H1 (cell line): ENCODE data around the gene MAN2C1. TPM values are rescaled to one million over a fixed set of nuclear protein-coding genes. Genes with fewer than 3 reads are reported as not detected.
A peak's percentile ranks its signal among the peaks of the same experiment; 100 is the strongest.

Experiments used
- CTCF ChIA-PET: fragments of 300-600 bp; sonication (Branson Sonifier 250); formaldehyde crosslinking; loops from one replicate; lab custom pipeline; 2021; ENCODE audit not compliant: partially characterized antibody; lab: Charles Lee
- POLR2A ChIA-PET: fragments of 300-600 bp; sonication (Branson Sonifier 250); formaldehyde crosslinking; loops from one replicate; lab custom pipeline; 2021; ENCODE audit warnings: inconsistent platforms; ENCODE audit not compliant: partially characterized antibody; lab: Charles Lee
- DNase-seq, 2 experiments: peaks; one replicate each; pipeline versions ENCODE4 v3.0.0 to v3.0.0-alpha.2; 2010 to 2022; ENCODE audit warnings: low spot score in 2 of 2, low read depth in 1 of 2, mixed read lengths in 1 of 2
- FAIRE-seq: peaks from 2 replicates; lab custom pipeline; 2011; peaks lifted over from hg19 to GRCh38; lab: Jason Lieb, UNC
- H2AFZ ChIP-seq: 2 replicates; pipeline ENCODE4 v1.8.1; 2012; ENCODE audit warnings: low read length, inconsistent platforms
- H2AK5ac ChIP-seq: 2 replicates; pipeline ENCODE4 v1.6.1; 2013; ENCODE audit warnings: low read depth, low read length
- H2BK120ac ChIP-seq: replicated peaks from 2 replicates; pipeline ENCODE3; 2013; ENCODE audit warnings: low read depth, low read length, inconsistent platforms
- H2BK12ac ChIP-seq: 2 replicates; pipeline ENCODE4 v1.6.1; 2013; ENCODE audit warnings: low read depth, low read length
- H2BK15ac ChIP-seq: 2 replicates; pipeline ENCODE4 v1.6.1; 2013; ENCODE audit warnings: low read length
- H2BK20ac ChIP-seq: 2 replicates; pipeline ENCODE4 v1.6.1; 2013; ENCODE audit warnings: low read length
- H2BK5ac ChIP-seq: 2 replicates; pipeline ENCODE4 v1.6.1; 2013; ENCODE audit warnings: low read depth, low read length
- H3K14ac ChIP-seq: 2 replicates; pipeline ENCODE4 v1.6.1; 2013; ENCODE audit warnings: inconsistent platforms; ENCODE audit not compliant: insufficient read length
- H3K18ac ChIP-seq: 2 replicates; pipeline ENCODE4 v1.6.1; 2013; ENCODE audit warnings: low read length; ENCODE audit errors: extremely low read depth
- H3K23ac ChIP-seq: 2 replicates; pipeline ENCODE4 v1.6.1; 2013; ENCODE audit warnings: inconsistent platforms; ENCODE audit not compliant: insufficient read length
- H3K23me2 ChIP-seq: 2 replicates; pipeline ENCODE4 v1.6.1; 2013; ENCODE audit warnings: low read depth, low read length
- H3K27ac ChIP-seq: 2 replicates; pipeline ENCODE4 v1.6.1; 2011; ENCODE audit warnings: low read depth, low read length, inconsistent platforms
- H3K27me3 ChIP-seq, 4 experiments: replicated peaks in 1 of 4; 1 replicate in 1 of 4; 2 replicates in 3 of 4; pipeline versions ENCODE4 v1.6.1 to v1.8.1; 2011 to 2013; ENCODE audit warnings: low read length in 3 of 4, mild to moderate bottlenecking in 3 of 4, inconsistent platforms in 2 of 4, mixed read lengths in 2 of 4, moderate library complexity in 1 of 4; ENCODE audit not compliant: control insufficient read depth in 3 of 4, insufficient read depth in 3 of 4; ENCODE audit errors: extremely low read depth in 1 of 4
- H3K36me3 ChIP-seq, 4 experiments: 2 replicates each; pipeline versions ENCODE4 v1.6.1 to v1.8.1; 2011 to 2013; ENCODE audit warnings: mild to moderate bottlenecking in 4 of 4, low read length in 3 of 4, moderate library complexity in 2 of 4, control low read depth in 1 of 4, inconsistent platforms in 1 of 4; ENCODE audit not compliant: insufficient read depth in 4 of 4, control insufficient read depth in 2 of 4
- H3K4ac ChIP-seq: replicated peaks from 2 replicates; pipeline ENCODE3; 2013; ENCODE audit warnings: low read length, low read depth, mixed read lengths, inconsistent platforms; ENCODE audit not compliant: insufficient read length
- H3K4me1 ChIP-seq, 4 experiments: replicated peaks in 1 of 4; 1 replicate in 1 of 4; 2 replicates in 3 of 4; pipeline versions ENCODE4 v1.6.1 to v1.8.1; 2011 to 2013; ENCODE audit warnings: low read length in 3 of 4, inconsistent platforms in 2 of 4, mixed read lengths in 1 of 4; ENCODE audit not compliant: insufficient read depth in 4 of 4, control insufficient read depth in 3 of 4
- H3K4me2 ChIP-seq, 2 experiments: 2 replicates each; pipeline versions ENCODE4 v1.6.1 to v1.8.1; 2011 to 2013; ENCODE audit warnings: low read depth in 2 of 2, low read length in 2 of 2, control low read depth in 1 of 2, inconsistent platforms in 1 of 2, mild to moderate bottlenecking in 1 of 2; ENCODE audit not compliant: insufficient read depth in 1 of 2
- H3K4me3 ChIP-seq, 4 experiments: fragments of 200-600, 300-600 bp in 1 of 4; sonication (generic), shearing (Covaris generic), sonication (Bioruptor Twin) in 1 of 4; 2 replicates each; pipeline versions ENCODE4 v1.5.1 to v1.8.1; 2011 to 2016; ENCODE audit warnings: low read length in 4 of 4, low read depth in 3 of 4, control low read depth in 2 of 4, inconsistent platforms in 2 of 4, mild to moderate bottlenecking in 2 of 4, mixed read lengths in 1 of 4, moderate library complexity in 1 of 4; ENCODE audit not compliant: insufficient read depth in 2 of 4; ENCODE audit errors: extremely low read depth in 1 of 4
- H3K56ac ChIP-seq: replicated peaks from 2 replicates; pipeline ENCODE3; 2013; ENCODE audit warnings: low read depth, mild to moderate bottlenecking, mixed read lengths, low read length, inconsistent platforms; ENCODE audit not compliant: insufficient read length
- H3K79me1 ChIP-seq: 2 replicates; pipeline ENCODE4 v1.6.1; 2013; ENCODE audit warnings: low read depth, low read length, control low read depth
- H3K79me2 ChIP-seq, 2 experiments: 2 replicates each; pipeline versions ENCODE4 v1.6.1 to v1.8.1; 2012 to 2013; ENCODE audit warnings: low read length in 2 of 2, mild to moderate bottlenecking in 2 of 2, inconsistent platforms in 1 of 2; ENCODE audit not compliant: insufficient read depth in 2 of 2, control insufficient read depth in 1 of 2
- H3K9ac ChIP-seq, 4 experiments: replicated peaks in 1 of 4; 1 replicate in 1 of 4; 2 replicates in 3 of 4; pipeline versions ENCODE4 v1.6.1 to v1.8.1; 2011 to 2013; ENCODE audit warnings: low read depth in 3 of 4, low read length in 3 of 4, control low read depth in 2 of 4, mild to moderate bottlenecking in 2 of 4, moderate library complexity in 2 of 4, inconsistent platforms in 1 of 4; ENCODE audit errors: extremely low read depth in 1 of 4
- H3K9me3 ChIP-seq, 2 experiments: 2 replicates each; pipeline versions ENCODE4 v1.6.1 to v1.8.1; 2012 to 2013; ENCODE audit warnings: mild to moderate bottlenecking in 2 of 2, moderate library complexity in 2 of 2, control low read depth in 1 of 2, inconsistent platforms in 1 of 2, low read depth in 1 of 2, low read length in 1 of 2, mixed read lengths in 1 of 2; ENCODE audit not compliant: insufficient read depth in 2 of 2
- H4K20me1 ChIP-seq, 2 experiments: replicated peaks in 1 of 2; 2 replicates each; pipeline versions ENCODE3 to v1.8.1; 2011 to 2013; ENCODE audit warnings: inconsistent platforms in 2 of 2, low read length in 2 of 2, mild to moderate bottlenecking in 1 of 2; ENCODE audit not compliant: insufficient read depth in 2 of 2, control insufficient read depth in 1 of 2
- H4K5ac ChIP-seq: 2 replicates; pipeline ENCODE4 v1.6.1; 2013; ENCODE audit warnings: low read length, low read depth, mixed read lengths, inconsistent platforms; ENCODE audit not compliant: insufficient read length
- H4K8ac ChIP-seq: 2 replicates; pipeline ENCODE4 v1.8.0; 2013; ENCODE audit warnings: mild to moderate bottlenecking, moderate library complexity, low read length, inconsistent platforms; ENCODE audit not compliant: insufficient read depth; ENCODE audit errors: extremely low read depth
- H4K91ac ChIP-seq: replicated peaks from 2 replicates; pipeline ENCODE3; 2013; ENCODE audit warnings: low read length, mixed read lengths, inconsistent platforms; ENCODE audit not compliant: insufficient read length
- CBX5 ChIP-seq: fragments of 300-800, 300-1000 bp; sonication (generic); IDR thresholded peaks from 2 replicates; pipeline ENCODE4 v1.7.1; 2016; ENCODE audit warnings: antibody characterized with exemption, low read length, low read depth
- CBX8 ChIP-seq: fragments of 300-800, 300-1000 bp; sonication (generic); IDR thresholded peaks from 2 replicates; pipeline ENCODE4 v1.7.1; 2016; ENCODE audit warnings: low read depth, low read length, borderline replicate concordance
- EGR1 ChIP-seq: IDR thresholded peaks from 2 replicates; pipeline ENCODE4 v1.6.1; 2011; ENCODE audit warnings: low read depth, low read length, borderline replicate concordance
- GABPA ChIP-seq: IDR thresholded peaks from 2 replicates; pipeline ENCODE4 v1.6.1; 2011; ENCODE audit warnings: mild to moderate bottlenecking, low read length, moderate library complexity, borderline replicate concordance; ENCODE audit not compliant: insufficient read depth
- GTF2F1 ChIP-seq: IDR thresholded peaks from 2 replicates; pipeline ENCODE4 v1.6.1; 2012; ENCODE audit warnings: low read depth, low read length, improper control_type of control experiment, borderline replicate concordance
- HDAC2 ChIP-seq, 2 experiments: fragments of 300-600 bp in 1 of 2; sonication (generic) in 1 of 2; IDR thresholded peaks; 2 replicates each; pipeline ENCODE4 v1.6.1; 2011 to 2012; ENCODE audit warnings: low read depth in 2 of 2, low read length in 2 of 2, mild to moderate bottlenecking in 2 of 2, moderate library complexity in 2 of 2, borderline replicate concordance in 1 of 2, inconsistent platforms in 1 of 2
- JUND ChIP-seq: IDR thresholded peaks from 2 replicates; pipeline ENCODE4 v1.6.1; 2011; ENCODE audit warnings: mild to moderate bottlenecking, improper control_type of control experiment, low read length
- SAP30 ChIP-seq: fragments of 300-600 bp; sonication (generic); IDR thresholded peaks from 2 replicates; pipeline ENCODE4 v1.7.1; 2012; ENCODE audit warnings: low read length, moderate library complexity, mild to moderate bottlenecking, inconsistent platforms; ENCODE audit not compliant: insufficient read depth, insufficient replicate concordance
- SIX5 ChIP-seq: IDR thresholded peaks from 2 replicates; pipeline ENCODE4 v1.6.1; 2011; ENCODE audit warnings: mild to moderate bottlenecking, low read depth, low read length
- WGBS, 2 experiments: shearing (Covaris generic) in 1 of 2; methylation state at CpG; one replicate each; pipeline versions ENCODE4 v1.1.6 to v1.1.7; 2013 to 2015; ENCODE audit warnings: low lambda C conversion rate in 2 of 2, mixed read lengths in 2 of 2, inconsistent platforms in 1 of 2, low coverage in 1 of 2, missing lambda C conversion rate in 1 of 2; ENCODE audit not compliant: insufficient replicate concordance in 2 of 2, insufficient coverage in 1 of 2, insufficient read length in 1 of 2; ENCODE audit errors: extremely low coverage in 1 of 2, missing lambda C conversion rate in 1 of 2; 5-methylcytosine and 5-hydroxymethylcytosine counted together
- polyA plus RNA-seq, 7 experiments: library from polyadenylated mRNA; depleted of rRNA in 3 of 7; stranded (reverse) in 5 of 7; unstranded in 2 of 7; fragments of >200 nt in 5 of 7; fragments of 200-250 nt in 2 of 7; gene quantifications; 1 replicate in 5 of 7; 2 replicates in 1 of 7; 4 replicates in 1 of 7; pipeline versions ENCODE4 v1.2.1 to v1.2.3, GENCODE V29; 2011 to 2013; ENCODE audit warnings: missing spikeins in 2 of 7, mixed read lengths in 2 of 7
- total RNA-seq: library from RNA; stranded (reverse); fragmentation: NEBNext Ultra II Directional; extraction: Animal tissue kit (Norgen Biotek cat#: 25700); gene quantifications from 2 replicates; pipeline ENCODE4 v1.2.1, GENCODE V29; 2021

The MAN2C1 gene
- total and polyA plus RNA-seq, 2 of the 8 experiments (the other 6 are each of a cell fraction or from before 2014, with no cell fraction given), result 56.3 to 88.9 TPM

DNA sequence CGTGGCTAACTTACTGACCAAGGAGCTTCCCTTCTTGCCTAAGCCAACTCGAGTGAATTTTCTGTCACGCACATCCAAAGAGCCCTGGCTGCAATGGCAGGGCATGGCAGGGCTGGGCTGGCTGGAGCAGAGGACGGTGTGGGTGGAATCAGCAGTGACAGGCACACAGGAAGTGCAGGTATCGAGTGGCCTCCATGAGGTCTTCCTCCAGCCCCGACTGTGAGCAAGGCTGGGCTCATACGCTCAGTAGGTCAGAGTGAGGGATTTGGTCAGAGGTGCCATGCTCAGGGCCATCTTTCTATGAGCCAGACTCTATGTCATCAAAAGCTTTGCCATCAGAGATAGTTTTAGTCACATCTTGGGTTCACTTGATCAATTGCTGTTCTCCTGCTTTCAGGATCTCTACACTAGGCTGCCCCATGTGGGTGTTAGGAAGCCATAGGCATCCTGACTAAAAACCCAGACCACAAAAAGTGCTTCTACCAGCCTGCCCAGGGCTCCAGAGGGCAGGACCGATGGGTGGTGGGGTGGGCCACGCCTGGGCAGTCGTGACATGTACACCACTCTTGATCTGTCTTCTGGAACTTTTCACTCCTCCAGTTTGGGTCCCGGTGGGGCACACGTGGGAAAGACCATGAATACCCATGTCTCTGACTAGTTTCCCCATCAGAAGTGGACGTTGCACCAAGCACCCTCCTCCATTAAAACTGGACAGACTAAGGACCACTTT is 55.1 kb downstream of the MAN2C1 start:
- Histone ChIP-seq H2BK15ac (no peak overlapping the region), H2BK5ac (no peak overlapping the region), H3K79me2 (no peaks in the 10 kb centered on the region), H3K23ac (no peak overlapping the region), H3K4me2 (no peak overlapping the region), H3K56ac (no peak overlapping the region), H2BK12ac (no peak overlapping the region), H3K27me3 (no peaks in the 10 kb centered on the region), H3K4ac (no peak overlapping the region), H2AFZ (no peak overlapping the region), H2BK20ac (no peak overlapping the region), H3K79me1 (no peaks in the 10 kb centered on the region), H3K36me3 (no peaks in the 10 kb centered on the region), H3K4me3 (no peak overlapping the region), H3K14ac (no peak overlapping the region), H4K5ac (no peak overlapping the region), H3K9ac (no peak overlapping the region), H3K4me1 (no peaks in the 10 kb centered on the region), H3K27ac (no peak overlapping the region), H4K91ac (no peak overlapping the region), H4K20me1 (no peaks in the 10 kb centered on the region), H4K8ac (peak overlapping the region; percentile 25; the same call in 1 of the 2 replicates), H3K18ac (no peak overlapping the region), H2BK120ac (no peak overlapping the region), H2AK5ac (no peak overlapping the region), H3K23me2 (no peaks in the 10 kb centered on the region), H3K9me3 (no peaks in the 10 kb centered on the region)
- FAIRE-seq, result no peak
- CTCF ChIA-PET, result no interaction called here
- WGBS, 2 experiments, result 90% methylated on average over 13 of the region's 13 CpGs; no CpG with 5 or more reads in 1 of the 2 experiments
- POLR2A ChIA-PET, result no interaction called here
- DNase-seq, result no peak
- TF ChIP-seq CBX5 (no peak), SIX5 (no peak), CBX8 (no peak), SAP30 (no peak), HDAC2 (IDR thresholded peaks at IDR 0.05; ENCODE audit: borderline replicate concordance in 1 of 2, low read depth in 2 of 2, low read length in 2 of 2) (no peak), GTF2F1 (no peak), EGR1 (no peak), JUND (no peak), GABPA (no peak)
